ENCODE results near the gene EYA4. TPM values are rescaled to one million over a fixed set of nuclear protein-coding genes. Genes with fewer than 3 reads are reported as not detected.

Gene EYA4
- polyA plus RNA-seq, 2 of the 4 experiments (the other 2 are of a cell fraction): 14.4 to 28.3 TPM

GRCh38 chr6:133230052-133230451, 11.1 kb upstream of the EYA4 start:
- TF ChIP-seq FOSL2 (IDR thresholded peaks at IDR 0.05) (no peak), FOSL2 (CRISPR knock-in tag; IDR thresholded peaks at IDR 0.05) (no peak), EHF (CRISPR knock-in tag; IDR thresholded peaks at IDR 0.05) (no peak), GATA3 (IDR thresholded peaks at IDR 0.05; ENCODE audit: borderline replicate concordance) (no peak), ELK1 (IDR thresholded peaks at IDR 0.05; ENCODE audit: low read depth, low read length) (no peak), HOXA7 (CRISPR knock-in tag; IDR thresholded peaks at IDR 0.05) (no peak), PHF8 (IDR thresholded peaks at IDR 0.05; ENCODE audit: borderline replicate concordance, low read depth) (no peak), JUN (IDR thresholded peaks at IDR 0.05) (no peak), CTCF (IDR thresholded peaks at IDR 0.05) (no peak), CBX8 (IDR thresholded peaks at IDR 0.05) (no peak), HEYL (CRISPR knock-in tag; IDR thresholded peaks at IDR 0.05) (no peak), EHMT2 (IDR thresholded peaks at IDR 0.05; ENCODE audit: low read depth) (no peak), NR3C1 (IDR thresholded peaks at IDR 0.05) (no peak), MAZ (IDR thresholded peaks at IDR 0.05; ENCODE audit: borderline replicate concordance, low read depth, low read length) (no peak), HOXB5 (CRISPR knock-in tag; IDR thresholded peaks at IDR 0.05) (no peak), USF2 (IDR thresholded peaks at IDR 0.05) (no peak)
- TF ChIP-seq, protein P1, sequence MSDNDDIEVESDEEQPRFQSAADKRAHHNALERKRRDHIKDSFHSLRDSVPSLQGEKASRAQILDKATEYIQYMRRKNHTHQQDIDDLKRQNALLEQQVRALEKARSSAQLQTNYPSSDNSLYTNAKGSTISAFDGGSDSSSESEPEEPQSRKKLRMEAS (IDR thresholded peaks at IDR 0.05): no peak
- Histone ChIP-seq H3K9me3 (no peaks in the 10 kb centered on the region), H3K4me3 (no peak overlapping the region), H3K4me1 (no peaks in the 10 kb centered on the region), H3K27ac (no peak overlapping the region), H3K4me2 (no peak overlapping the region)
- ATAC-seq (no peak), DNase-seq (ENCODE audit: low read depth in 1 of 2, low spot score in 1 of 2) (no peak), FAIRE-seq (no peak)
- POLR2A ChIA-PET: no interaction called here
- 60% methylated on average over 1 of the region's 1 CpG for WGBS (ENCODE audit: missing lambda C conversion rate)
- CTCF ChIA-PET: interaction anchor here (0.6 kb wide), 1 partner anchor 330 kb away, joined by 3 read pairs; no protein-coding TSS in a partner anchor

- H3K9me3 ChIP-seq: no peaks in the 10 kb centered on the region
- CTCF ChIA-PET: no interaction called here
- POLR2A ChIA-PET: no interaction called here
- TF ChIP-seq EHMT2 (IDR thresholded peaks at IDR 0.05; ENCODE audit: low read depth) (no peak), KDM1A (IDR thresholded peaks at IDR 0.05; ENCODE audit: low read depth) (no peak), SREBF2 (IDR thresholded peaks at IDR 0.05) (no peak), RFX5 (IDR thresholded peaks at IDR 0.05) (no peak), TP53 (CRISPR knock-in tag; IDR thresholded peaks at IDR 0.05) (no peak), ZC3H11A (IDR thresholded peaks at IDR 0.05) (no peak), CHD4 (IDR thresholded peaks at IDR 0.05; ENCODE audit: borderline replicate concordance) (no peak)
- TF ChIP-seq, protein P2, sequence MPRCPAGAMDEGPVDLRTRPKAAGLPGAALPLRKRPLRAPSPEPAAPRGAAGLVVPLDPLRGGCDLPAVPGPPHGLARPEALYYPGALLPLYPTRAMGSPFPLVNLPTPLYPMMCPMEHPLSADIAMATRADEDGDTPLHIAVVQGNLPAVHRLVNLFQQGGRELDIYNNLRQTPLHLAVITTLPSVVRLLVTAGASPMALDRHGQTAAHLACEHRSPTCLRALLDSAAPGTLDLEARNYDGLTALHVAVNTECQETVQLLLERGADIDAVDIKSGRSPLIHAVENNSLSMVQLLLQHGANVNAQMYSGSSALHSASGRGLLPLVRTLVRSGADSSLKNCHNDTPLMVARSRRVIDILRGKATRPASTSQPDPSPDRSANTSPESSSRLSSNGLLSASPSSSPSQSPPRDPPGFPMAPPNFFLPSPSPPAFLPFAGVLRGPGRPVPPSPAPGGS (IDR thresholded peaks at IDR 0.05): no peak
- no peak overlapping the region for H3K27ac ChIP-seq
- ATAC-seq (no peak), DNase-seq (ENCODE audit: low read depth in 1 of 2, low spot score in 1 of 2) (no peak), FAIRE-seq (no peak)
- peaks cover 34% of the 10 kb centered on the region for H3K4me1 ChIP-seq
- WGBS (ENCODE audit: missing lambda C conversion rate): 65% methylated on average over 1 of the region's 1 CpG
- H3K4me3 ChIP-seq: no peak overlapping the region
- no peak overlapping the region for H3K4me2 ChIP-seq
Observed at GRCh38 chr6:133235221-133235620, 5.9 kb upstream of the EYA4 start.
